ENCODE results near the gene ESPNL.
"Not testable (repeated sequence)": the region's sequence is repeated elsewhere in the genome, so short reads cannot be mapped to it uniquely, and the experiment has no call there.

Gene ESPNL

GRCh38 chr2:238167344-238167715 lies 67.2 kb downstream of the ESPNL start:
- peaks cover 47% of the 10 kb centered on the region for H3K36me3 Mint-ChIP-seq

GRCh38 chr2:238167761-238168160 lies 67.6 kb downstream of the ESPNL start:
- H3K27me3 Mint-ChIP-seq = peaks cover 20% of the 10 kb centered on the region
- H3K27ac Mint-ChIP-seq = no peak overlapping the region
- peaks cover 51% of the 10 kb centered on the region for H3K36me3 Mint-ChIP-seq
- H3K4me1 Mint-ChIP-seq = peaks cover 11% of the 10 kb centered on the region
- no peak for ATAC-seq
- no peaks in the 10 kb centered on the region for H3K9me3 Mint-ChIP-seq
- no peak overlapping the region for H3K4me3 Mint-ChIP-seq

More at GRCh38 chr2:238167344-238167715, 67.2 kb downstream of the ESPNL start:
- no peak for ATAC-seq
- Mint-ChIP-seq H3K4me1 (peaks cover 11% of the 10 kb centered on the region), H3K27ac (no peak overlapping the region), H3K27me3 (peaks cover 24% of the 10 kb centered on the region), H3K4me3 (no peak overlapping the region), H3K9me3 (no peaks in the 10 kb centered on the region)

- H3K4me3 Mint-ChIP-seq = no peak overlapping the region
- no peaks in the 10 kb centered on the region for H3K9me3 Mint-ChIP-seq
- peaks cover 20% of the 10 kb centered on the region for H3K27me3 Mint-ChIP-seq
- peaks cover 58% of the 10 kb centered on the region for H3K36me3 Mint-ChIP-seq
- H3K27ac Mint-ChIP-seq = no peak overlapping the region
- ATAC-seq = no peak
- peaks cover 11% of the 10 kb centered on the region for H3K4me1 Mint-ChIP-seq
Measured at GRCh38 chr2:238168196-238169047, 68.3 kb downstream of the ESPNL start.

- Mint-ChIP-seq H3K27ac (no peak overlapping the region), H3K4me3 (no peak overlapping the region), H3K36me3 (peaks cover 66% of the 10 kb centered on the region), H3K27me3 (peaks cover 18% of the 10 kb centered on the region), H3K9me3 (no peaks in the 10 kb centered on the region), H3K4me1 (peaks cover 11% of the 10 kb centered on the region)
- ATAC-seq = no peak
Measured at GRCh38 chr2:238169048-238169707, 69.0 kb downstream of the ESPNL start.

GRCh38 chr2:238169708-238170251 lies 69.6 kb downstream of the ESPNL start:
- Mint-ChIP-seq H3K4me3 (no peak overlapping the region), H3K27me3 (peaks cover 12% of the 10 kb centered on the region), H3K27ac (no peak overlapping the region), H3K9me3 (no peaks in the 10 kb centered on the region), H3K36me3 (peaks cover 68% of the 10 kb centered on the region), H3K4me1 (peaks cover 5% of the 10 kb centered on the region)
- no peak for ATAC-seq

- Mint-ChIP-seq H3K9me3 (no peaks in the 10 kb centered on the region), H3K27me3 (peaks cover 5% of the 10 kb centered on the region), H3K4me3 (no peak overlapping the region), H3K27ac (no peak overlapping the region), H3K36me3 (peaks cover 70% of the 10 kb centered on the region), H3K4me1 (no peaks in the 10 kb centered on the region)
- ATAC-seq = no peak
Measured at GRCh38 chr2:238170386-238171071, 70.4 kb downstream of the ESPNL start.

- not testable (repeated sequence) for H3K27ac Mint-ChIP-seq
Measured at GRCh38 chr2:238171072-238171431, 70.9 kb downstream of the ESPNL start.

GRCh38 chr2:238171575-238172187 lies 71.5 kb downstream of the ESPNL start:
- no peaks in the 10 kb centered on the region for H3K9me3 Mint-ChIP-seq
- no peaks in the 10 kb centered on the region for H3K27me3 Mint-ChIP-seq
- H3K4me1 Mint-ChIP-seq = no peaks in the 10 kb centered on the region
- no peak overlapping the region for H3K27ac Mint-ChIP-seq
- peaks cover 81% of the 10 kb centered on the region for H3K36me3 Mint-ChIP-seq
- H3K4me3 Mint-ChIP-seq = no peak overlapping the region
- ATAC-seq = no peak

More at GRCh38 chr2:238171072-238171431, 70.9 kb downstream of the ESPNL start:
- H3K27me3 Mint-ChIP-seq, ATAC-seq, H3K4me3 Mint-ChIP-seq, H3K9me3 Mint-ChIP-seq, H3K4me1 Mint-ChIP-seq: not testable (repeated sequence)
- H3K36me3 Mint-ChIP-seq = peaks cover 75% of the 10 kb centered on the region

- H3K27ac Mint-ChIP-seq = no peak overlapping the region
Measured at GRCh38 chr2:238172439-238172838, 72.3 kb downstream of the ESPNL start.

GRCh38 chr2:238173692-238174091 lies 73.6 kb downstream of the ESPNL start:
- ATAC-seq = no peak
- no peaks in the 10 kb centered on the region for H3K9me3 Mint-ChIP-seq
- no peak overlapping the region for H3K27ac Mint-ChIP-seq
- H3K4me1 Mint-ChIP-seq = no peaks in the 10 kb centered on the region
- H3K36me3 Mint-ChIP-seq = peaks cover 75% of the 10 kb centered on the region
- H3K4me3 Mint-ChIP-seq = no peak overlapping the region
- no peaks in the 10 kb centered on the region for H3K27me3 Mint-ChIP-seq

More at GRCh38 chr2:238172439-238172838, 72.3 kb downstream of the ESPNL start:
- Mint-ChIP-seq H3K9me3 (no peaks in the 10 kb centered on the region), H3K27me3 (no peaks in the 10 kb centered on the region), H3K4me3 (no peak overlapping the region), H3K4me1 (no peaks in the 10 kb centered on the region), H3K36me3 (peaks cover 80% of the 10 kb centered on the region)
- no peak for ATAC-seq

- Mint-ChIP-seq H3K4me3 (no peak overlapping the region), H3K27ac (no peak overlapping the region), H3K9me3 (no peaks in the 10 kb centered on the region), H3K4me1 (no peaks in the 10 kb centered on the region), H3K36me3 (peaks cover 76% of the 10 kb centered on the region), H3K27me3 (no peaks in the 10 kb centered on the region)
- ATAC-seq = no peak
Measured at GRCh38 chr2:238174291-238174690, 74.2 kb downstream of the ESPNL start.

GRCh38 chr2:238174701-238175100 lies 74.6 kb downstream of the ESPNL start:
- no peak overlapping the region for H3K4me3 Mint-ChIP-seq
- H3K36me3 Mint-ChIP-seq = peaks cover 78% of the 10 kb centered on the region
- no peaks in the 10 kb centered on the region for H3K27me3 Mint-ChIP-seq
- ATAC-seq = no peak
- H3K4me1 Mint-ChIP-seq = no peaks in the 10 kb centered on the region
- no peak overlapping the region for H3K27ac Mint-ChIP-seq
- H3K9me3 Mint-ChIP-seq = no peaks in the 10 kb centered on the region

- Mint-ChIP-seq H3K27me3 (no peaks in the 10 kb centered on the region), H3K4me3 (no peak overlapping the region), H3K36me3 (peaks cover 80% of the 10 kb centered on the region), H3K4me1 (no peaks in the 10 kb centered on the region), H3K27ac (no peak overlapping the region), H3K9me3 (no peaks in the 10 kb centered on the region)
- no peak for ATAC-seq
Measured at GRCh38 chr2:238176613-238177012, 76.5 kb downstream of the ESPNL start.

- no peaks in the 10 kb centered on the region for H3K9me3 Mint-ChIP-seq
- no peak for ATAC-seq
- no peak overlapping the region for H3K4me3 Mint-ChIP-seq
- H3K4me1 Mint-ChIP-seq = no peaks in the 10 kb centered on the region
- no peaks in the 10 kb centered on the region for H3K27me3 Mint-ChIP-seq
- H3K36me3 Mint-ChIP-seq = peaks cover 81% of the 10 kb centered on the region
- no peak overlapping the region for H3K27ac Mint-ChIP-seq
Measured at GRCh38 chr2:238180554-238180953, 80.4 kb downstream of the ESPNL start.

GRCh38 chr2:238182362-238182761 lies 82.2 kb downstream of the ESPNL start:
- no peaks in the 10 kb centered on the region for H3K27me3 Mint-ChIP-seq

More at GRCh38 chr2:238182362-238182761, 82.2 kb downstream of the ESPNL start:
- H3K9me3 Mint-ChIP-seq = no peaks in the 10 kb centered on the region
- ATAC-seq = no peak
- no peak overlapping the region for H3K27ac Mint-ChIP-seq
- peaks cover 76% of the 10 kb centered on the region for H3K36me3 Mint-ChIP-seq
- no peaks in the 10 kb centered on the region for H3K4me1 Mint-ChIP-seq
- no peak overlapping the region for H3K4me3 Mint-ChIP-seq
